OCI-LY3 (cell line): ENCODE results near the gene IL3RA.
"Not testable (repeated sequence)": the region's sequence is repeated elsewhere in the genome, so short reads cannot be mapped to it uniquely, and the experiment has no call there.

ENCODE experiments used
- H2AFZ ChIP-seq: fragments of 200-600, 300-600 bp; shearing (Covaris generic); 2 replicates; pipeline ENCODE4 v1.6.0; 2014; ENCODE audit warnings: antibody characterized with exemption, low read depth, low read length
- H3K27ac ChIP-seq: fragments of 200-600, 300-600 bp; sonication (generic); 2 replicates; pipeline ENCODE4 v1.5.1; 2014; ENCODE audit warnings: mild to moderate bottlenecking, low read length, moderate library complexity, mixed read lengths
- H3K27me3 ChIP-seq: fragments of 200-600, 300-600 bp; sonication (generic); 2 replicates; pipeline ENCODE4 v1.6.1; 2014; ENCODE audit warnings: low read depth, low read length, mixed read lengths
- H3K36me3 ChIP-seq: fragments of 200-600, 300-600 bp; sonication (generic); replicated peaks from 2 replicates; pipeline ENCODE3; 2014; ENCODE audit warnings: low read depth, low read length, mixed read lengths
- H3K4me1 ChIP-seq: fragments of 300-600, 200-600 bp; sonication (generic); 2 replicates; pipeline ENCODE4 v1.6.1; 2014; ENCODE audit warnings: low read length, mixed read lengths
- H3K4me2 ChIP-seq: fragments of 200-600, 300-600 bp; sonication (generic); 2 replicates; pipeline ENCODE4 v1.6.1; 2014; ENCODE audit warnings: low read length, mixed read lengths
- H3K4me3 ChIP-seq: fragments of 300-600, 200-600 bp; sonication (generic); 2 replicates; pipeline ENCODE4 v1.5.1; 2014; ENCODE audit warnings: antibody characterized with exemption, mild to moderate bottlenecking, low read length, moderate library complexity
- H3K79me2 ChIP-seq: fragments of 300-600, 200-600 bp; shearing (Covaris generic); 2 replicates; pipeline ENCODE4 v1.6.1; 2014; ENCODE audit warnings: mild to moderate bottlenecking, low read length, mixed read lengths
- H3K9ac ChIP-seq: fragments of 300-600, 200-600 bp; shearing (Covaris generic); 2 replicates; pipeline ENCODE4 v1.6.0; 2014; ENCODE audit warnings: mild to moderate bottlenecking, low read length, moderate library complexity
- H3K9me3 ChIP-seq: fragments of 200-600, 300-600 bp; shearing (Covaris generic); 2 replicates; pipeline ENCODE4 v1.6.1; 2014; ENCODE audit warnings: low read length, mixed read lengths; ENCODE audit not compliant: insufficient read depth
- H4K20me1 ChIP-seq: fragments of 200-600, 300-600 bp; sonication (generic); 2 replicates; pipeline ENCODE4 v1.6.1; 2016; ENCODE audit warnings: low read length, mixed read lengths; ENCODE audit not compliant: insufficient read depth
- CTCF ChIP-seq: fragments of 200-600, 300-600 bp; sonication (generic); IDR thresholded peaks from 2 replicates; pipeline ENCODE4 v1.5.1; 2014; ENCODE audit warnings: antibody characterized with exemption, low read length, low read depth
- EZH2phosphoT487 ChIP-seq: fragments of 200-600 bp; shearing (Covaris generic); IDR thresholded peaks from 2 replicates; pipeline ENCODE4 v1.6.1; 2018; ENCODE audit warnings: antibody characterized with exemption, mixed run types, low read depth

Gene IL3RA

GRCh38 chrX:1325515-1326116 is 11.0 kb upstream of the IL3RA start:
- H3K4me2 ChIP-seq: peak overlapping the region; percentile 55
- peak overlapping the region; percentile 46 for H3K4me3 ChIP-seq
- H3K9me3 ChIP-seq: peaks cover 4% of the 10 kb centered on the region; the same call in 1 of the 2 replicates
- no peaks in the 10 kb centered on the region for H3K79me2 ChIP-seq
- H3K9ac ChIP-seq: peak overlapping the region; percentile 11; the same call in 1 of the 2 replicates
- peak overlapping the region; percentile 44 for H3K27ac ChIP-seq
- peaks cover 52% of the 10 kb centered on the region for H3K4me1 ChIP-seq
- H3K36me3 ChIP-seq: no peaks in the 10 kb centered on the region
- H2AFZ ChIP-seq: peak overlapping the region; percentile 61; the same call in 1 of the 2 replicates
- no peaks in the 10 kb centered on the region for H4K20me1 ChIP-seq
- TF ChIP-seq CTCF (no peak), EZH2phosphoT487 (no peak)
- H3K27me3 ChIP-seq: no peaks in the 10 kb centered on the region

GRCh38 chrX:1327651-1328304 is 8.8 kb upstream of the IL3RA start:
- Histone ChIP-seq H3K36me3 (no peaks in the 10 kb centered on the region), H3K27me3 (no peaks in the 10 kb centered on the region), H3K9me3 (no peaks in the 10 kb centered on the region), H3K4me3 (peak overlapping the region; percentile 58), H3K27ac (peak overlapping the region; percentile 60), H2AFZ (peak overlapping the region; percentile 24; the same call in 1 of the 2 replicates), H4K20me1 (no peaks in the 10 kb centered on the region), H3K4me1 (peaks cover 55% of the 10 kb centered on the region), H3K9ac (peak overlapping the region; percentile 54), H3K79me2 (no peaks in the 10 kb centered on the region), H3K4me2 (peak overlapping the region; percentile 84)
- TF ChIP-seq EZH2phosphoT487 (no peak), CTCF (no peak)

GRCh38 chrX:1330605-1331004 is 6.0 kb upstream of the IL3RA start:
- Histone ChIP-seq H2AFZ (no peak overlapping the region), H3K36me3 (no peaks in the 10 kb centered on the region), H3K4me1 (peaks cover 57% of the 10 kb centered on the region), H3K9ac (no peak overlapping the region), H3K9me3 (no peaks in the 10 kb centered on the region; the same call in 1 of the 2 replicates), H3K79me2 (no peaks in the 10 kb centered on the region), H3K4me3 (peak overlapping the region; percentile 47), H3K4me2 (peak overlapping the region; percentile 63), H4K20me1 (no peaks in the 10 kb centered on the region), H3K27me3 (no peaks in the 10 kb centered on the region), H3K27ac (peak overlapping the region; percentile 50)
- no peak for TF ChIP-seq EZH2phosphoT487
- TF ChIP-seq CTCF: no peak

GRCh38 chrX:1332433-1332832 is 4.2 kb upstream of the IL3RA start:
- H3K4me2 ChIP-seq, H3K9me3 ChIP-seq, H2AFZ ChIP-seq, H3K4me3 ChIP-seq, H3K9ac ChIP-seq, H3K79me2 ChIP-seq, H4K20me1 ChIP-seq, H3K27ac ChIP-seq, H3K36me3 ChIP-seq, H3K27me3 ChIP-seq: not testable (repeated sequence)
- H3K4me1 ChIP-seq: peaks cover 54% of the 10 kb centered on the region
